ENCODE results near the gene ASPHD2.

ASPHD2 gene

DNA sequence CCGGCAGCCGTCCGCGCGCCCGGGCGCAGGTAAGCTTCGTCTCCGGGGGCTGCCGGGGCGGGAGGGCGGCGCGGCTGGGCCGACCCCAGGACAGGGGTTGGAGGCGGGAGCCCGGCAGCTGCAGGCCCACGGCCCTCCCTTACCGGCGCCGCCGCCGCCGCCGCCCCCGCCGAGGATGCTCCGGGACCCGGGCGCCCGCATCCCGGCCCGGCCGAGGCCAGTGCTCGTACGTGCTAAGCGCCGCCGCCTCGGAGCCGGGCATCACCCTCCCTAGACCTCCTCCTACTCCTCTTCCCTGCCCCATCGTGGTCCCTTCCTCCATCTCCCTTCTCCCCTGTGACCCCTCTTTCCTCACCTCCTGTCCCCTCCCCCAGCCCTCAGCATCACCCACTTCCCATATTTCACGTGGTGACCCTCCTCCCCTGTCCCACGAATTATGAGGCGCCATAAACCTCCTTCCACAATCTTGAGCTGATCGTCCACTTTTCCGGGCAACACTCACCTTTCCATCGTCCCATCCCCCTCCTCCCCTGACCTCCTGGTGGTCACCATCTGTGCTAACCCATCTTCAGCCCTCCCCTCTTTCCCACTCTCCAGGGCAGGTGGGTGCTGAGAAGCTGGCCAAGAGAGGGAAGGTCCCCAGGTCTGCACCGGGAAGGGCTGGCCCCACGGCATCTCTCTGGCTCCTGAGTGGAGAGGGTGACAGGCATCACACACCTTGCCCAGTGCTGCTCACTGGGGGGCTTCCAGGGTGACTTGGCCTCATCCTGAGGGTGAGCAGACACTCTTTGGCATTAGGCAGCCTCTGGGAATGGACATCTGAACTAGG, 612 bp downstream of the ASPHD2 start:
- POLR2A ChIA-PET: interaction anchor here (2.0 kb wide), 1 partner anchor 54 kb away, joined by 6 read pairs; the partner anchor contains the start of genes HPS4 and SRRD
- H3K4me3 ChIP-seq (ENCODE audit: low read depth, low read length): peak overlapping the region; percentile 49
- no peaks in the 10 kb centered on the region for H3K9me3 ChIP-seq (ENCODE audit: control insufficient read depth, insufficient read depth, low read depth, low read length)
- peaks cover 0 to 14% of the 10 kb centered on the region in 2 experiments; a peak in 1 of 3 replicates for H3K36me3 ChIP-seq (ENCODE audit: control insufficient read depth in 2 of 2, insufficient read depth in 1 of 2, low read length in 2 of 2)
- no peak overlapping the region; the same call in 1 of the 2 replicates for H3K27ac ChIP-seq (ENCODE audit: extremely low read depth, low read depth, low read length)
- CTCF ChIA-PET: interaction anchor here (0.6 to 2.2 kb wide), 6 partner anchors 31 to 1198 kb away, joined by 3 to 20 read pairs (median 6); no protein-coding TSS in a partner anchor
- H3K4me1 ChIP-seq (ENCODE audit: control insufficient read depth, insufficient read depth, low read length): no peaks in the 10 kb centered on the region; the same call in 1 of the 2 replicates
- TF ChIP-seq ZNF398 (tag by site-specific recombination; IDR thresholded peaks at IDR 0.05) (peak; percentile 44), PRDM10 (tag by site-specific recombination; IDR thresholded peaks at IDR 0.05) (no peak), ZBTB20 (tag by site-specific recombination; IDR thresholded peaks at IDR 0.05) (peak; percentile 79), ZFHX2 (tag by site-specific recombination; conservative IDR thresholded peaks at IDR 0.05) (peak; percentile 27; the same call in 1 of the 2 replicates), ZNF777 (tag by site-specific recombination; IDR thresholded peaks at IDR 0.05; ENCODE audit: borderline replicate concordance) (peak; percentile 52; the same call in 1 of the 2 replicates), CTCF (tag by site-specific recombination; IDR thresholded peaks at IDR 0.05) (peak; percentile 11; the same call in 1 of the 2 replicates), PATZ1 (tag by site-specific recombination; IDR thresholded peaks at IDR 0.05) (peak; percentile 63), ZNF654 (tag by site-specific recombination; IDR thresholded peaks at IDR 0.05; ENCODE audit: low read depth) (no peak), ZNF335 (tag by site-specific recombination; conservative IDR thresholded peaks at IDR 0.05) (peak; percentile 68), SP2 (tag by site-specific recombination; IDR thresholded peaks at IDR 0.05) (peak; percentile 40; the same call in 1 of the 2 replicates), KLF16 (tag by site-specific recombination; IDR thresholded peaks at IDR 0.05) (peak; percentile 34; the same call in 1 of the 2 replicates), ZSCAN30 (tag by site-specific recombination; IDR thresholded peaks at IDR 0.05) (no peak), ZNF366 (tag by site-specific recombination; conservative IDR thresholded peaks at IDR 0.05) (peak; percentile 52), EGR2 (tag by site-specific recombination; IDR thresholded peaks at IDR 0.05; ENCODE audit: low read depth) (peak; percentile 48)
- TF ChIP-seq, protein P1, sequence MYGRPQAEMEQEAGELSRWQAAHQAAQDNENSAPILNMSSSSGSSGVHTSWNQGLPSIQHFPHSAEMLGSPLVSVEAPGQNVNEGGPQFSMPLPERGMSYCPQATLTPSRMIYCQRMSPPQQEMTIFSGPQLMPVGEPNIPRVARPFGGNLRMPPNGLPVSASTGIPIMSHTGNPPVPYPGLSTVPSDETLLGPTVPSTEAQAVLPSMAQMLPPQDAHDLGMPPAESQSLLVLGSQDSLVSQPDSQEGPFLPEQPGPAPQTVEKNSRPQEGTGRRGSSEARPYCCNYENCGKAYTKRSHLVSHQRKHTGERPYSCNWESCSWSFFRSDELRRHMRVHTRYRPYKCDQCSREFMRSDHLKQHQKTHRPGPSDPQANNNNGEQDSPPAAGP (tag by site-specific recombination; IDR thresholded peaks at IDR 0.05): 0 out of 2 replicates have a peak, but pooled peaks have one; percentile 34
- TF ChIP-seq, protein P2, sequence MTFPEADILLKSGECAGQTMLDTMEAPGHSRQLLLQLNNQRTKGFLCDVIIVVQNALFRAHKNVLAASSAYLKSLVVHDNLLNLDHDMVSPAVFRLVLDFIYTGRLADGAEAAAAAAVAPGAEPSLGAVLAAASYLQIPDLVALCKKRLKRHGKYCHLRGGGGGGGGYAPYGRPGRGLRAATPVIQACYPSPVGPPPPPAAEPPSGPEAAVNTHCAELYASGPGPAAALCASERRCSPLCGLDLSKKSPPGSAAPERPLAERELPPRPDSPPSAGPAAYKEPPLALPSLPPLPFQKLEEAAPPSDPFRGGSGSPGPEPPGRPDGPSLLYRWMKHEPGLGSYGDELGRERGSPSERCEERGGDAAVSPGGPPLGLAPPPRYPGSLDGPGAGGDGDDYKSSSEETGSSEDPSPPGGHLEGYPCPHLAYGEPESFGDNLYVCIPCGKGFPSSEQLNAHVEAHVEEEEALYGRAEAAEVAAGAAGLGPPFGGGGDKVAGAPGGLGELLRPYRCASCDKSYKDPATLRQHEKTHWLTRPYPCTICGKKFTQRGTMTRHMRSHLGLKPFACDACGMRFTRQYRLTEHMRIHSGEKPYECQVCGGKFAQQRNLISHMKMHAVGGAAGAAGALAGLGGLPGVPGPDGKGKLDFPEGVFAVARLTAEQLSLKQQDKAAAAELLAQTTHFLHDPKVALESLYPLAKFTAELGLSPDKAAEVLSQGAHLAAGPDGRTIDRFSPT (tag by site-specific recombination; IDR thresholded peaks at IDR 0.05): no peak
- TF ChIP-seq, protein P3, sequence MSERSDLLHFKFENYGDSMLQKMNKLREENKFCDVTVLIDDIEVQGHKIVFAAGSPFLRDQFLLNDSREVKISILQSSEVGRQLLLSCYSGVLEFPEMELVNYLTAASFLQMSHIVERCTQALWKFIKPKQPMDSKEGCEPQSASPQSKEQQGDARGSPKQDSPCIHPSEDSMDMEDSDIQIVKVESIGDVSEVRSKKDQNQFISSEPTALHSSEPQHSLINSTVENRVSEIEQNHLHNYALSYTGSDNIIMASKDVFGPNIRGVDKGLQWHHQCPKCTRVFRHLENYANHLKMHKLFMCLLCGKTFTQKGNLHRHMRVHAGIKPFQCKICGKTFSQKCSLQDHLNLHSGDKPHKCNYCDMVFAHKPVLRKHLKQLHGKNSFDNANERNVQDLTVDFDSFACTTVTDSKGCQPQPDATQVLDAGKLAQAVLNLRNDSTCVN (tag by site-specific recombination; optimal IDR thresholded peaks at IDR 0.05): peak; percentile 57

All from HEK293 (cell line).